HTR-8/SVneo (cell line): ENCODE data around the gene MZT2A.
A peak's percentile ranks its signal among the peaks of the same experiment; 100 is the strongest.
"Not testable (repeated sequence)": the region's sequence is repeated elsewhere in the genome, so short reads cannot be mapped to it uniquely, and the experiment has no call there.

Experiments used
- DNase-seq: peaks from one replicate; pipeline ENCODE4 v3.0.0; 2011; ENCODE audit warnings: low spot score, mixed read lengths; ENCODE audit not compliant: insufficient read length
- FAIRE-seq: peaks from 2 replicates; lab custom pipeline; 2011; peaks lifted over from hg19 to GRCh38; lab: Jason Lieb, UNC

Gene MZT2A

DNA sequence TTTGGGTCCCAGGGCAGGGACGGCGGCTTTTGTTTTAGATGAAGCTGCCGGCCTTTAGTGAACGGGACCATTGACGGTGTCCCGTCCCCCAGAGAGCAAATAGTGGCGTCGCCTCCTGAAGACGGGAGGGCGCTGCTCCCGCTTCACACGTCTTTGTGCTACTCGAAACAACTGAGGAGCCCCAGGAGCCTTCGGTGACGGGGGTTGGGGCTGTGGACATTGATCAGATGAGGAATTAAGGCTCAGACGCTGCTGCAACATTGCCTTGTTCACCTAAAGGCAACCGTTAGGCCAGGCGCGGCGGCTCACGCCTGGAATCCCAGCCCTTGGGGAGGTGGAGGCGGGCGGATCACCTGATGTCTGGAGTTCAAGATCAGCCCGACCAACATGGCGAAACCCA lies 15.8 kb downstream of the MZT2A start:
- not testable (repeated sequence) for FAIRE-seq, DNase-seq

DNA sequence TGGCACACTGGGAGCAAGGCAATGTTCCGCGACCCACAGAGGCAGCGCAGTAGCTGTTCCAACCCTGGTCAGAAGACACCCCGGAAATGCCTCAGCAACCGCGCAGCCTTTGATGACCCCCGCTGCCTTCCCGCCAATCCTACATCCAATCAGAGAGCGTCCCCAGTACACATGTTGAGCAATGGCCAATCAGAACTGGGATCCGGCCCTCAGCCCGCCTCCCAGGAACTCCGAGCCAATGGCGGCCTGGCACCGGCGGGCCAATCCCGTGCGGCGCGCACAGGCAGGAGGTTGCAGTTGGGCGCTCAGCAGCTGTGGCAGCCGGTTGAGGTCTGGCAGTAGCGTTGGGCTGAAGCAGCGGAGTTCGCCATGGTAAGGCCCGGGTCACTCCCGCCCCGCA lies 16.4 kb downstream of the MZT2A start, which contains the start of gene TUBA3D:
TUBA3D (plus strand) TSS at position 289 of the 400 bp plus-strand sequence; CDS start at position 370, 81 bp downstream.
- no peak for FAIRE-seq
- no peak for DNase-seq

- not testable (repeated sequence) for FAIRE-seq
Measured at GRCh38 chr2:131473266-131473665, 18.9 kb downstream of the MZT2A start.

GRCh38 chr2:131471624-131472023 lies 20.6 kb downstream of the MZT2A start:
- peak; percentile 49 for FAIRE-seq
- not testable (repeated sequence) for DNase-seq

More at GRCh38 chr2:131473266-131473665, 18.9 kb downstream of the MZT2A start:
- not testable (repeated sequence) for DNase-seq

- not testable (repeated sequence) for FAIRE-seq, DNase-seq
Measured at GRCh38 chr2:131470944-131471343, 21.3 kb downstream of the MZT2A start.

- DNase-seq, FAIRE-seq: not testable (repeated sequence)
Measured at GRCh38 chr2:131467722-131468121, 24.5 kb downstream of the MZT2A start.

DNA sequence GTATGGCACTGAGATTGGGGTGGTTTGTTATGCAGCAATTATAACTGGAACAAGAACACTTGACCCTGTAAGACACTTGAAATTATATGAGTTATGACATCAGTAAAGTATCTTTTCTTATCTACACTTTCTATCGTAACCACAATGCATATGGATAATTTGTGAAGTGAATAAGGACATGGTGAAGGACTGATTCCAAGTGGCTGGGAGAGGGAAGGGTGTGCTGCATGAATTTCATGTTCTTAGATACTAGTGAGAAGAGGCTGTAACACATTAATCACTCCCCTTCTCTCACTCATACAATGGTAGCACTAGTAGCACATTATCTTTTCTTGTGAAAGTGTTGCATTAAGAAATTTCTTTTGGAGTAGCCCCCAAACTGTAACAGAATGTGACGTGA lies 37.3 kb downstream of the MZT2A start:
- FAIRE-seq = not testable (repeated sequence)

GRCh38 chr2:131451265-131451949 lies 40.8 kb downstream of the MZT2A start:
- FAIRE-seq, DNase-seq: not testable (repeated sequence)

More for the DNA sequence above, 37.3 kb downstream of the MZT2A start:
- not testable (repeated sequence) for DNase-seq

DNA sequence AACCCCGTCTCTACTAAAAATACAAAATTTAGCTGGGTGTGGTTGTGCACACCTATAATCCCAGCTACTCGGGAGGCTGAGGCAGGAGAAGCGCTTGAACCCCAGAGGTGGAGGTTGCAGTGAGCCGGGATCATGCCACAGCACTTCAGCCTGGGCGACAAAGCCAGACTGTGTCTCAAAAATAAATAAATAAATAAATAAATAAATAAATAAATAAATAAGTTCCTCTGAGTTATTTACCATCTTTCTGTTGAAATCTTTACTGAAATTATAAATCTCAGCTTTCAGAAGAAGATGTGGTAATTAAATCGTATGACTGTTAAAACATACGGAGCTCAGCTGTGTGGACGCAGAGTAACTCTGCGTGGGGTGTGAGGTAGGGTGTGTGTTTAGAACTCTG lies 44.2 kb downstream of the MZT2A start:
- not testable (repeated sequence) for FAIRE-seq, DNase-seq

- DNase-seq (no peak), FAIRE-seq (no peak)
Measured at GRCh38 chr2:131445896-131446295, 46.3 kb downstream of the MZT2A start.

DNA sequence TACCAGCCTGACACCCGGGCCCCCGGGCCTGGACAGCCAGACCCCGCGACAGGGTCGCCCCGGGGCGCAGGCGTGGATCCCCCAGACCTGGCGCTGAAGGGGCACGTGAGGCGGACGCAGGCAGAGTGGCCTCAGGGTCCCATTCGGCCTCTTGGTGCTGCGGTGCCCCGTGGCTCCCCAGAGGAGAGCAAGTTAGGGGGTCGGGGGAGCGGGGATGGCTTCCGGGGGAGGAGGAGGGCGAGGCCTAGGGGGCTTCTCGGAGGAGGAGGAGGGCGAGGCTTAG lies 46.7 kb downstream of the MZT2A start:
- not testable (repeated sequence) for DNase-seq, FAIRE-seq

DNA sequence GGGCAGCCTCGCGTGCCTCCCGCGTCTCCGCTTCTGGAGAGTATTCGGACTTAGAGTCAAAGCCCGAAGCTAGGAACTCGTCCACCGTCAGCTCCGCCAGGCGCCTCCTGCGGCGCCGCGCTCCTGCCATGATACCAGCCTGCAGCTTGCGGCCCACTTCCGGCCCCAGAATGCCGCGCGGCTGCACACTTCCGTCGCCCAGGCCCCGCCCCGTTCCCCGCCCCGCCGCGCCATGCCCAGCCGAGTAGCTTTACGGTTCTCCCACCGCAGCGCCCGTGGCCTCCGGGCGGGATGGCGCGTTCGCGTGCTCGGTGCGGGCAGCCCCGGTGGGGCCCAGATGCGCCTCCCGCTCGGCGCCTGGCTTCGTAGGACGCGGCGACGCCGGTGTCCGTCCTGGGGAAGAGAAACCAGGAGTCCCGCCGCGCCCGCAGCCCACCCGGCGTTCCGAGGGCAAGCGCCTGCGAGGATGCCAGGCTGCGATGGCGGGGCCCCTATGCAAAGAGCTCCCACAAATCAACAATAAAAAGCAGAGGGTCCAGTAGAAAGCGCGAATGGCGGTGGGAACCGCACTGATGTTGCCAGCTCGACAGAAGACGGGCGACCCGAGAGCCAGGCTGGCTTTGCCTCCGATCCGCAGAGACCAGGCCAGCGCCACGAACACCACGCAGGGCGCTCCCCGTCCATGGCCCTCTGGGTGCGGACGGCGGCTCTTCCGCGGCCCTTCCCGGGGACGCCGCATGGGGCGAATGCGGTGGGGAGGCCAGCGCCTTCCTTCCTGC lies 47.3 kb downstream of the MZT2A start:
- FAIRE-seq, DNase-seq: not testable (repeated sequence)

DNA sequence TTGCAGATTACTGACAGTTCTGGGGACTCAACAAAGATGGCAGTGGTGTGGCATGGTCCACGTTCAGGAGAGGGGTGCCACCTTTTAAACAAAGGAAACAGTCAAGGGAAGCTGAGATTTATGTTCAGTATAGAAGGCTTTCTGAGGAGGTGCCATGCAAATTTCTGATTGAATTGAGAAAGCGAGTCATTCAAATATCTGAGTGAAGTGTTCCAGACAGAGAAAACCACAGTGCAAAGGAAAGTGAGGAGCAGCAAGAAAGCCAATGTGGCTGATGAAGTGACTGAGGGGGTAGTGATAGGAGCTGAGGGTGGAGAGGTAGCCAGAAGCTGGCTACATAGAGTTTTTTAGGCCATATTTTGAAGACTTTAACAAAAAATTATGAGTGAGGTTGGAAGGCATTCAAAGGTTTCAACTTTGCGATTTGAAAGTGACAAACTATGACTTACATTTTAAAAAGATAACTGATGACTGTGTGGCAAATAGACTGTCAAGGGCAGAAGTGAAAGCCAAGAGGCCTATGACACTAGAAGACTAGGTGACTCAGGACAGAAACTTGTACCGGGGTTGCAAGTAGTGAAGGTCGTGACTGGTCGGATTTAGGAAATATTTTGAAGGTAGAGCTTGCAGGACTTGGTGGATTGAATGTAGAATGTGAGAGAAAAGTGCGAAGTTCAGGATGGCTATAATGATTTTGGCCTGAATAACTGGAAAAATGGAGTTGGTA lies 51.3 kb downstream of the MZT2A start:
- FAIRE-seq = peak; percentile 31
- DNase-seq = not testable (repeated sequence)
